ENCODE measurements around the gene MYO9A.

- TF ChIP-seq CTCF (IDR thresholded peaks at IDR 0.05): no peak
- no peak for TF ChIP-seq EZH2phosphoT487 (IDR thresholded peaks at IDR 0.05)
These were observed 317.8 kb downstream of the MYO9A start for GRCh38 chr15:71800190-71800589.

All from neural progenitor cell (in vitro differentiated cells).